HT-29 (cell line): ENCODE measurements around the gene KCNN3. TPM values are rescaled to one million over a fixed set of nuclear protein-coding genes. Genes with fewer than 3 reads are reported as not detected.

Experiments
- DNase-seq: peaks from one replicate; pipeline ENCODE4 v3.0.0-alpha.2; 2015; ENCODE audit warnings: low spot score
- total RNA-seq: library from RNA; depleted of rRNA; stranded (reverse); fragments of >200 nt; shearing (Covaris generic); gene quantifications from 2 replicates; pipeline ENCODE4 v1.2.3, GENCODE V29; 2014

KCNN3 gene
- total RNA-seq, 1 experiment from 2014 or later = not detected

GRCh38 chr1:154730259-154730658, 139.8 kb downstream of the KCNN3 start:
- DNase-seq = peak; percentile 86

- no peak for DNase-seq
Observed at GRCh38 chr1:154729577-154729976, 140.5 kb downstream of the KCNN3 start.

- peak; percentile 22 for DNase-seq
Observed at GRCh38 chr1:154729031-154729442, 141.0 kb downstream of the KCNN3 start.

GRCh38 chr1:154726896-154727753, 143.0 kb downstream of the KCNN3 start:
- DNase-seq = no peak

GRCh38 chr1:154726443-154726842, 143.6 kb downstream of the KCNN3 start:
- no peak for DNase-seq

GRCh38 chr1:154725865-154726264, 144.2 kb downstream of the KCNN3 start:
- DNase-seq = no peak

- no peak for DNase-seq
Observed at GRCh38 chr1:154720328-154721297, 149.5 kb downstream of the KCNN3 start.

GRCh38 chr1:154719586-154720327, 150.3 kb downstream of the KCNN3 start:
- DNase-seq = no peak

GRCh38 chr1:154718566-154718965, 151.5 kb downstream of the KCNN3 start:
- DNase-seq = no peak

GRCh38 chr1:154717528-154717924, 152.6 kb downstream of the KCNN3 start:
- no peak for DNase-seq

GRCh38 chr1:154716614-154717527, 153.2 kb downstream of the KCNN3 start:
- no peak for DNase-seq

- DNase-seq = no peak
Observed at GRCh38 chr1:154716011-154716410, 154.1 kb downstream of the KCNN3 start.

- DNase-seq = no peak
Observed at GRCh38 chr1:154715385-154715784, 154.7 kb downstream of the KCNN3 start.

GRCh38 chr1:154714638-154715037, 155.4 kb downstream of the KCNN3 start:
- peak; percentile 47 for DNase-seq

- no peak for DNase-seq
Observed at GRCh38 chr1:154714052-154714623, 155.9 kb downstream of the KCNN3 start.

- no peak for DNase-seq
Observed at GRCh38 chr1:154713005-154713404, 157.1 kb downstream of the KCNN3 start.

GRCh38 chr1:154712166-154712810, 157.8 kb downstream of the KCNN3 start:
- no peak for DNase-seq

- no peak for DNase-seq
Observed at GRCh38 chr1:154711416-154711815, 158.7 kb downstream of the KCNN3 start.

GRCh38 chr1:154710106-154710505, 160.0 kb downstream of the KCNN3 start:
- DNase-seq = no peak
